Measurements from ENCODE around the gene SFTPD.

The SFTPD gene

DNA sequence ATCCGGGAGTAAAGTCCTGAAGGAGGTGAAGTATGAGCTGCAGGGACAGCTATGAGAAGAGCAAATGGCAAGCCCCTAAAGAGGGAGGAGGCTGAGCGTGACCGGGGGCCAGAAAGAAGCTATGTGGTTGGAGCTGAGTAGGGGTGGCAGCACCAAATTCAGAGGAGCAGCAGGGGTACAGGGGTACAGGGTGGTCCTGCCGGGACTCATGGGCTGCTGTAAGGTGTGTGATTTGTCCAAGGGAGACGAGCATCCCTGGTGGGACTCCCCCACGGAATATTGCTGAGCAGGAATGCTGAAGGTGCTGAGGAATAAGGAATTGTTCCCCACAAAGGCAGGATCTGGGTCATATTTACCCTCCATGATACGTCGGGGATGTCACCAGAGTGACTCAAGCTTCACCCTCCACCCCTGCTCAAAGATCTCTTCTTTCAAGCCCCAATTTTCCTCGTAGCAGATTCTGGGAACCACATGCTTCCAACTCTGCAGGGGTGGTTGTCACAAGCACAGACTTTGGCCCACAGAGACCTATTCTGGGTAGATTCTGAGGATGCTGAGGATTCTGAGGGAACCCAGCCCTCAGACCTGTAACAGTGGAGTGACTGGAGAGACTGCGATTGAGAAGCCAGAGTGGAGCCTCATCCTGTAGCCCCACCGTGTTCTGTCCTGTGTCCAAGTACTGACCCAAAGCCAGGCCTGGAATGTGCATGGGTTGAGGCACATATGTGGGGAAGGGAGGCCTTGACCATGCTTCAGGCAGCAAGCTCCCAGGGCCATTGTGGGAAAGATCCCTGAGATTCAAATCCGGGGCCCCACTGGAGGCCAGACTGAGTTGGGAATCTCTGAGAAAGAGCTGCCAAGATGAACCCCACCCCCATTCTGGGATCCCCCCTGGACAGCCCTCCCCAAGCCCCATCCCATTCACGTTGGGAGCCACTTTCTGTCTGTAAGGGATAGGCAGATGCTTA, 4.2 kb downstream of the SFTPD start:
- DNase-seq: no peak

DNA sequence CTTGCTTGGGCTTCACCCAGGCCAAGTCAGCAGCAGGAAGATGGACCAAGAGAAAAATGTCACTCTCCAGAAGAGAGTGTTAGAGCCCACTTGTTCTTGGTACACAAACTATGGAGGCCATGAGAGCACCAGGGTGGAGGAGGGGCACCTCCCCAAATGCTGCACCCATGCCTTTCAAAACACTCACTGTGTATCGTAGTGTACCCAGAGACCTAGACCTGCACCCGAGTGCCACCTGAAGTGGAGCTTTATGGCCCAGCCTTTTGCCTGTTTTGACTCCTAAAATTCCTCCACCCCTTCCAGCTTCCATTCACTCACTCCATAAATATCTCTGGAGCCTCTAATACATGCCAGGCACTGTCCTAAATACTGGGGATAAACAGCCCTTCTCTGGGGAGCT, 5.0 kb downstream of the SFTPD start:
- DNase-seq: no peak

DNA sequence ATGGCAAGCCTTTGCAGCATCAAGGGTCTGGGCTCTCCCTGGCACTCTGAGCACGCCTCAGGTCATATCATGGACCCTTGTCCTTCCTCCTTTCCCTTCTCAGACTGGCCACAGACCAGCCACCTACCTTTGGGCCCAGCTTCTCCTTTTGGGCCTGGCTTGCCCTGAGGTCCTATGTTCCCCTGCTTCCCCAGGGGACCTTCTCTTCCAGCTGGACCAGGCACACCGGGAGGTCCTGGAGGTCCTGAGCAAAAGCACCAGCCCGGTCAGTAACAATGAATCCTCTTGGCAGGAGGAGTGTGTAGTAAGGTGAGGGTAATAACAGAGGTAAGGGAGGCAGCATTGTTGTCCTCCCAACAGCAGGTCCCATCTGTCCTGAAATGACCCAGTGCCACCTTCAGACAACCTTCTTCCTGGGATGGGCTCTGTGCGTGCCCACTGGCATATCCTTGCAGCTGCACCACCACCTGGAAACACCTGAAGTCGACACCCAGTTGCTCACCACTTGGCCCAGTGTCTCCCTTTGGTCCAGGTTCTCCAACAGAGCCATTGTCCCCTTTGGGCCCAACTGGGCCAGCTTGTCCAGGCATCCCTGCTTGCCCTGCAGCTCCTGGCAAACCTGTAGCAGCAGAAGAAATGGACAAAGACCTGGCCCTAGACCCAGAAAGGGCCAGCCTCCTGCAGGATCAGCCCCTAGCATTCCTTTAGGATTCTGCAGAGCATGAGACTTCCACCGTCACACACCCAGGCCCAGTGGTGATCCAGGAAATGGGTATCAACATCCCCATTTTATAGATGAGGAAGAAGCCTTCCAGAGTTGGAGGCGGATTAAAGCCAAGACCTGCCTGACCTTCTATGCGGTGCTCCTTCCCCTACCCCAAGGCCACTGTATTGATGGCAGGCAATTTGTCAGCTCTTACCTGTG, 6.4 kb downstream of the SFTPD start:
- no peak for DNase-seq

DNA sequence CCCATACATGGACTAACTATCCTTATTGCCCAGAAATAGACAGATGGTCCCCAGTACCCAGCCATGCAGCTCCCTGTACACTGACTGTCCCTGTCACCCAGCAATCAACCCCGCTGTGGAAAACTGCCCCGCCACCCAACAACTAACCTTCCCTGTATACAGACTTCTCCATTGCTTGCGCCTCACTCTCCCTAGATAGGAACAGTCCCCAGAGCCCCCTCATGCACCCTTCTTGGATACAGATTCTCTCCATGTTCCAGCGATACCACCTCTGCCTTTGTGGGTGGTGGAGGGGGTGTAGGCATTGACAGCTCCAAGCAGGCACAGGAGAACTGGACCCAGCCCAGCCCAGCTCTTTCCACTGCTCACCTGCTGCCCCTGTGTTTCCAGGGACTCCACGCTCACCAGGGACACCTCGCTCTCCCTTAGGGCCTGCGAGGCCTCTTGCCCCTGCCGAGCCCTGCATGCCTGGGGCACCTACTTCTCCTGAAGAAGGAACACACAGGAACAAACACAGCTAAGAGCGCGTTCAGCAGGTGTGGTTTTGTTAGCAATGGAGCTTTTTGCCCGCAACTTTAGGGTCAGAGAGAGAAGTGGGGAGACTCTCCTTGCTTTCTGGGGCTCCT, 7.2 kb downstream of the SFTPD start:
- no peak for DNase-seq

DNA sequence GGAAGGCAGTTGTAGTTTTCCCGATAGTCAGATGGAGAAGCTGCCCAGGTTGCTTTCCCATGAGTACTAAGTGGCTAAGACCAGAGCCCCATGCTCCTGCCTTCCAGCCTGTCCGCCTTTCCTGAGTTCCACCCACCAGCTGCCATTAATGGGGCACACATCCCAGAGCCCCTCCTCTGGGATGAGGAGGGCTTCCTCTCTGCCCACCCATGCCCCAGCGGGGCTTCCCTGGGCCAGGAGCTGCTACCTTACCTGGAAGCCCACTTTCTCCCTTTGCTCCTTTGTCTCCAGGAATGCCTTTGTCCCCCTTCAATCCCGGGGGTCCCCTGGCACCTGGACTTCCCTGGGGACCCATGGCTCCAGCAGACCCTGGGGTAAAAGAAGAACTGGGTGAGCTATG, 7.8 kb downstream of the SFTPD start:
- DNase-seq: no peak

DNA sequence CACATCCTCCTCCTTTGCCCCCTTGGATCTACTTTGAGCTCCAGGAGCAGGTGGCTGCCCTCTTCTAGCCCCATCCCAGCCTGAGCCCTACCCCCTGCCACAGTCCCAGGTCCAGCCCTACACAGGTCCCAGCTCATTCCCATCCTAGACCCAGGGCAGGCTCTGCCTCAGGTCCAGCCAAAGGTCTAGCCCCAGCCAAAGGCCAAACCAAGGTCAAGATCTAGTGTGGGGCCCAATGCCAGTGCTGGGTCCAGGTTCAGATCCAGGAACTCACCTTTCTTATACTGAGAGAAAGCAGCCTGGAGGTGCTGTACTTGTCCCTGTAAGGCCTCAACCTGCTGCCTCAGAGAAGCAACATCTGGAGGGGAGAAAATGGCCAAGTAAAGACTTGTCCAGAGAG, 8.5 kb downstream of the SFTPD start:
- no peak for DNase-seq

DNA sequence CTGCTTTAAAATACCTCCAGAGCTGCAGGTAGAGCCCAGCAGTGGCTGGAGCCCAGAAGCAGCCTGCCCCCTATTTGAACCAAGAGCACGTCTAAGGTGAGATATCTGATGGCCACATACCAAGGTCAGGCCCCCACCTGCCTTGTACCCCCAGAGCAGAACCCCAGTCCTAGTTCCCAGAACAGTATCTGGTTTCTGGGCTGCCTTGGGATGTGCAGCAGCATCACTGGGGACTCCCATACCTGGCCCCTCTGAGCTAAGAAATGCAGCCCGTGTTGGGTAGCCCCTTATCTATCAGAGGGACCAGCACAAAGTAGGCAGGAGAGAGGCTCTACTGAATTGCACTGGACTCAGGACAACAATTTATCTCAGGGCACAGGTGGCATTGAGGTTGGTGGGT, 8.9 kb downstream of the SFTPD start:
- no peak for DNase-seq

DNA sequence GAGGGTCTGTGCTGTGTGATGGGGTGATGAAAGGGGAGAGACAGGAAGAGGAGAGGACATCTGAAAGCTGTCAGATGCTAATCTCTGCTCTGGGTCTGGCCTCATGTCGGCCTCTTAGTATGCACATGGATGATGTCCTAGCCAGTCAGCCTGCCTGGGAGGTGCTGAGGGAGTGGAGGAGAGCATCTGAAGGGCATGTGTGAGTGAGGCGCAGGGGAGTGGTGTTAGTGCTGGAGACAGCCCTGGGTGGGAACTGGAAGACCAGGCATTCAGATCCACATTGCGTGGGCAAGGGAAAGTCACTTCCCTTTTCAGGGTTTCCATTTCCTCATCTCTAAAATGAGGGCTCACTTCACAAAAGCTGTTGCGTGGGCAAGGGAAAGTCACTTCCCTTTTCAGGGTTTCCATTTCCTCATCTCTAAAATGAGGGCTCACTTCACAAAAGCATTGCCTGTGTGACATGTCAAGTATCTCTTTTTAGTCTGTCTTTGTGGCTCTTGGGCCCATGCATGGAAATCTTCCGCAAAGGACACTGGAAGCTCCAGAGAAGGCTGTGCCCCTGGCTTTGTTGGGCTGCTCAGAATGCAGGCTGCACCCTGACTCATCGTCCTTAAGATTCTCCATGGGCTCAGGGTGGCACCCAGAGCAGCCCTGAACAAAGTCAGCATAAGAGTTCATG, 10.0 kb downstream of the SFTPD start:
- peak; percentile 64 for DNase-seq

DNA sequence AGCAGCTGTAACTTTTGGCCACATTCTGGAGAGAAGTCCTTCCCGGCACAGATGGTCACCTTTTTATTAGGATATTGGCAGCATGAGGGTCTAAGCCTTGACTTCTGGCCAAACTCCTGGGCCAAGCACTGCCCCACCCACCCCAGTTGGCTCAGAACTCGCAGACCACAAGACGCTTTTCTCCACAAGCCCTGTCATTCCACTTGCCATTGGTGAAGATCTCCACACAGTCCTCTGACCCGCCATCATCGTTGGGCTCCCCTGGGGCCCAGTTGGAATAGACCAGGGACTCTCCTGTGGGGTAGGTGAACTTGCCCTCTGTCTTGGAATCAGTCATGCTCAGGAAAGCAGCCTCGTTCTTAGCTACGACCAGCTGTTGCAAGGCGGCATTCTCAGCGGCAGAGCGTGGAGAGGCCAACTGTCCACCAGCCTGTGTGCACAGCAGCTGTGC, 11.2 kb downstream of the SFTPD start:
- no peak for DNase-seq

DNA sequence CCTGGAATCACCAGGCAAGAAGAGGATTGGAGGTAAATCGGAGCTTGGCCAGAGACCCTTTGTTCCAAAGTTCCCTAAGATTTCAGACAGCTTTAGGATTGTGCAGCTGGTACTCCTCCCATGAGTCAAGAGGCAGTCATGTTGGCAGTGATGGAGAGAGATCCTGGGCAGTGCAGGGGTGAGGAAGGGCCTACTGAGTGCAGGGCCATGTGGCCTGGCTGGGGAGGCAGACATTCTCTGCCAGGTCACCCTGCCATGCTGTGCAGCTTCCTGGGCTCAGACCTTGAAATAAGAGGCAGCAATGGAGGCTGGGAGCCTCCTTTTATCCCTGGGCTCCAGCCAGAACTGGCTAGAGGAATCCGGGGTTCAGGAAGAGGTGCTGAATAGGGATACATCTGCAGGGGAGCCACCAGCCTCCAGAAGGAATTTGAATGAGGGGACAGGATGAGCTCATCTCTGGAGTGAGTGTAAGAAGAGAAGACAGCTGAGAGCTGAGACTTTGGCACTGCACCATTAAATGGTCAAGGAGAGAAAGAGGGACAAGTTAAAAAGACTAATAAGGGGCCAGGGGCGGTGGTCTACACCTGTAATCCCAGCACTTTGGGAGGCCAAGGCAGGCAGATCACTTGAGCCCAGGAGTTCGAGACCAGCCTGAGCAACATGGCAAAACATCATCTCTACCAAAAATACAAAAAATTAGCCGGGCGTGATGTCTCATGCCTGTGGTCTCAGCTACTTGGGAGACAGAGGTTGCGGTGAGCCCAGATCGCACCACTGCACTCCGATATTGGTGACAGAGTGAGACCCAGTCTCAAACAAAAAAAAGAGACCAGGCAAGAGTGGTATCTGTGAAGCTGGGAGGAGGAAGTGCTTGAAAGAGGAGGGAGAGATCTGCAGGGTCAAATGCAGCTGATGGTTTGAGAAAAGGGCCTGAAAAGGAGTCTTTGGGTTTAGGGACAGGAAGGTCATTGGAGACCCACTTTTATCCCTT, 12.0 kb downstream of the SFTPD start:
- DNase-seq: no peak

DNA sequence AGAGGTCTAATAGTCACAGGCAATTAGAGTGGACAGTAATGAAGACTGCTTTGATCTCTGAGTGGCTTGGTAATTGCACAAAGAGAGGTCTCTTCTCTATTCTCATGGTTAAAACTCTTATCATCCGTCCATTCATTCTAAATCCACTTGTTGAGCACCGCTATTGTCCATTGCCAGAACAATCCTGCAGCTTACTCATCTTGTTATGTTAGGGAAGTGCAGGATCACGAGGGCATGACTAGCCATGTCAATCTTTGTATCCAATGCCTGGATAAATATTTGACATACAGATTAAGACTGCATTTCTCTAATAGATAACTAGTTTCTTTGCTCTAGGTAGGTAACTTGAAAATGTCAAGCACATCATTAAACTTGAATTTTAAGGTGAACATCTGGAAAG, 14.9 kb downstream of the SFTPD start:
- no peak for DNase-seq

DNA sequence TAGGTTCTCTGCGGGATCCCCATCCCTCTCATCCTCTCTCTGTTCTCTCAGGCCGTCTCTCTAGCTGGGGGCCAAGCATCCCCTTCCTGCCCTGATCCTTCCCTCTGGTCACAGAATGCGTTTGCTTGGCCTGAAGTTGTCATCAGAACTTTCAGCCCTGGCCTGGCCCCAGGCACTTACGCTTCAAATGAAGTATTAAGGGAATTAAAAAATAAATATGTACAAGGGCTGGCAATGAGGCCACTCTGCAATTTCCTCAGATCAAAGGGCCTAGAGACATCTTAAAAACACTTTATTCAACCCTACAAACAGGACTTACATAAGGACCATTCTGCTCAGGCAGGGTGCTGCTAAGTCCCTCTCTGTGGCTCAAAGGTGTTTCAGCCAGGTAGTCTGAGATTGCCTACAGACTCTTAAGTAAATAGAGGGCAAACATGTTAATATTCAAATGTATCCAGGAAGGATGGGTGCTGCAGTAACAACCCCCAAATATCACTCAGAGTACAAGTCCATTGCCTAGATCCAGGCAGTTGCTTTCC, 16.0 kb downstream of the SFTPD start:
- DNase-seq: no peak

DNA sequence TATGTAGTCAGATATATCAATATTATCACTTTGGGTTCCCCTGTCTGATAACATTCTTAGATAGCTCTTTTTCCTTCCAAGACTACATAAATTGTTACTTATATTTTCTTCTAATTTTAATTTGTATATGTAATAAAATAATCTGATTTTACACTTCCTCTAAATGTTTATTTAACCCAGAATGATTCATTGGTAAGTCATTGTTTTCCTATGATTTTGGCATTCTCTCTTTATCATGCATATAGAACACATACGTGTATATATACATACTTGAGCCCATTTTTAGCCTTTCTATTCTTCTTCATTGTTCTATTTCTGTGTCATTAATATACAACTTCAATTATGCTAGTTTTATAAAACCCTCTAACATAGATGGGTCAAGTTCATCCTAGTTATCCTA, 16.6 kb downstream of the SFTPD start:
- DNase-seq: no peak

DNA sequence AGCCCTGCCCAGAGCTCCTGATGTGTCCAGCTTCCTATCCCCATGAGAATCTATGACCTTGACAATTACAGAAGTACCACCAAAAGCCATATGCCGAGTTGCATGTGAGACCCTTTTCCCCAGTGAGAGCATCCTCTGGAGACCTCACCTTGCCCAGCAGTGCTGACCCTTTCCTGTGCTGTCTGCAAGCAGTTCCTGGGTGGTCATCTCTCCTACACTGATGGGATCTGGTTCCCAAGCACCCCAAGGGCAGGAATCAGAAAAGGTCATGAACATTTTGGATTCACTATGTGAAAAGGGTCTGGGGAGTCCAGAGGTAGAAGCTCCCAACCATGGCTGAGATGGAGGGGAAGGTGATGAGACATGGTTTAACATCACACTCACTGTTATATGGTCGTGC, 18.2 kb downstream of the SFTPD start:
- DNase-seq: no peak

DNA sequence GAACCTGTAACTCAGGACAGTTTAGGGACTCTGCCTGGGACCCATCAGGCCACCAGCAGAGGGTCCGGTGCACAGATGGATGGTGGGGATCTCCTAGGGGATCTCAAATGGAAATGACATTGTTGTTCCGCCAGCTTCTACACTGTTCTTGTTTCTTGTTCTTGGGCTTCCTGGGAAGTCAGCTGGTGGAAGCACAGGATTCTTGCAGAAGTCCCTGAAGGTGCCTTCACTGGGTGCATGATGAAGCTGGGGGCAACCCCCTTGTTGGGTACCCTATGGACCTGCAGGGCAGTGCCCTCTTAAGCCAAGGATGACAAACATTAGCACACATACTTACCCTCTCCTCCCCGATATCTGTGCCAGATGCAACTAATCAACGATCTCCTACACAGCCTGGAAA, 18.6 kb downstream of the SFTPD start:
- DNase-seq: no peak

DNA sequence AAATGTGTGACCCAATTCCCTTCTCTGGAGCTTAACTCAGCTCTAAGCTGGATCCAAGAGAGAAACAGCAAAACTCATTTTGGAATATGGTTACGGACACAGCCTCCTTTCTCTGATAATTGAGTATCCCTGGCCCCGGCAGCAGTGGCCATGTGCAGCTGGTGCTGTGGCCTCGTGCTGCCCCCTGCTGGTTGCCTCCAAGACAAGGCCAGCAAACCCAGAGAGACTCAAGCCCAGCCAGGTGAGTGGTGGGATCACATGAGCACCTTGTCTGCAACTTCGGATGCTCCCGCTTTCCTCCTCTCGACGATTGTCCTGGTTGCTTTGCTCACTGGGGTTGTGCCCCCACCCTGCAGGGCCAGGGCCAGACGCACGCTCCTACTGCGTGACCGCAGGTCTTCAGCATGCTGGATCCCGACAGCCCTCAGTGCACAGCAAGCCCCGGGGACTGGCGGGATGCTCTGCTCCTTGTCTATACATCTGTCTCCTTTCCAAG, 19.4 kb downstream of the SFTPD start:
- DNase-seq: no peak

DNA sequence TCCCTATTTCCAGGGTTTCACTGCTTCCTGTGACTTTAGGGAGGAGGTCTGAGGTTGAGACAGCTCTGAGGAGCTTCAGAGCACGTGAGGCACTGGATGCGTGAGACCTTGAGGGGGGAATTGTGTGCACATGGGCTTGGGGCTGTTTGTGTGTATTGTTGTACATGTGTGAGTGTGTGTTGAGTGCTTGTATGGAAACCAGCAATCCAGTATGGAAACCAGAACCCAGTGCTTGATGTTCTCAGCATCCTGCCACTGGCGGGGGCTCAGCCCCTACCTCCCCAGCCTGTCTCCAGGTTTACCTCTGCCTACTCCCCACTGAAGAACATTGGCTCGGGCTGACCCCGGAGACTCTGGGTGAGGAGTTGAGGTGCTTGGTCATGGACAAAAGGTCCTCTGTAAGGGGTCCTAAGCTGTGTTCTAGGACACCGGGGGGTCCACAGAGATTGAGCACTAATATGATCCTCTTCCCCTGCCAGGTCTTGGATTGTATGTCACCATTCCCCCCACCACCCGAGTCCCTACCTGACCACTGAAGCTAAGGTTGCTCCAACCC, 20.8 kb downstream of the SFTPD start:
- DNase-seq: no peak

DNA sequence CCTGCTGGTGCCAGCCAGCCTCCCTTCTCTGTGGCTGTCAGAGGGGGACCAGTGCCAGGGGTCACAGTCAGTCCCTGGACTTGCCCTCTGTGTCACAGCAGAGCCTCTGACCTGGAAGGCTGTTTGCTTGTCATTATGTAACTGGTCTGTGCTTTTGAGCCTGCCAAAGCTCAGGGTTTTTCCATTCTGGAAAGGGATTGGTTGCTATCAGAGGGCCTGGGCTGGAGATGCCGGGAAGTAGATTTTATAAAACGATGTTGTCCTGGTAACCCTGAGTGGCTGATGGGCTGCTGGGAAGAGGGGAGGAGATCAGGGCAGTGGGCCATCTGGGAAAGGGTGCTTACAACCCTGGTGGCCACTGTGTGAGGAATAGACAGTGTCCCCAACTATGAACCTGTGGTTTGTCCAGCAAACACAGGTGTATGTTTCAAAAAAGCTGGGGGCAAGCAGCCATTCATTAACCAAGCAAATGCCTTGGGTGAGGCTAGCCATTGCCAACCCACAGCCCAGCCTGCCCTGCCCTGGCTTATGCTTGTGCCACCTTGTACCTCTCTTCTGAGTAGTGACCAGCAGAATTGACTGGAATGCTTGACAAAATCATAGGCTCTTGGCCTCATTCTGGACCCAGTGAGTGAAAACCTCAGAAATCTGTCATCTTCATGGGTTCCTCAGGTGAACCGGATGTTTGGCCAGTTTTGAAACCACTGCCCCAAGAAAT, 21.6 kb downstream of the SFTPD start:
- no peak for DNase-seq

DNA sequence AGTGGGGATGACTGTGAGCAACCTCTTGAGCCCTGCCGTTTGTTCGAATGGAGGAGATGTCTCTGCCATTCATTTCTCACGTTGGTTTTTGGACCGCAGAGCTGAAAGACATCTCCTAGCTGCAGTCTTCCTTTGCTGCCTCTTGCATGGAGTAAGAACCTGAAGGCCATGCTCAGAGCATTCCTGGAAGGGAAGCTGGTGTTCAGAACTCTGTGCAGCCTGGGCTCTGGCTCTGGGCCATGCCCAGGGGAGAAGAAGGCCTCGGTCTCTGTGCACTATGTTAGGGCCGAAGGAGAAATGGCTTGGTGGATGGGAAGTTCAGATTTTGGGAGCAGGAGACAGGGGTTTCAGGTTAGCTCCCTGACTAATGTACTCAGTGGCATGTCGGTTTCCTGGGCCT, 22.9 kb downstream of the SFTPD start:
- DNase-seq: no peak

DNA sequence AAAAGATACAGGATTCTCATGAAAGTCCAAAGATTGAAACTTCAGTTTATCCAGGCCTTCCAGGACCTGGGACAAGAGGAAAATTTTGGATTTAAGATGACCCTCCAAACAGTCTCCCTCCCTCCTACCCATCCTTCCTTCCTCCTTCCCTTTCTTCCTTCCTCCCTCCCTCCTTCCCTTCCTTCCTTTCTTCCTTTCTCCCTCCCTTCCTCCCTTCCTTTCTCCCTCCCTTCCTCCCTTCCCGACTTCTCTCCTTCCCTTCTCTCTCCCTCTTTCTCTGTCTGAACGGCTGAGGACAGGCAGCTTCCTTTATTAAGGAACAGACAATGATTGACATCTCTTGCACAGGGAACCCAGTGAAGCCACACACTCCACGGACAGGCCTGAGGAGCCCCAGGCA, 23.3 kb downstream of the SFTPD start:
- no peak for DNase-seq
